CD4-positive, alpha-beta T cell treated with Interleukin-15 for 4 hours (primary cell): Measurements from ENCODE around the gene AKAP13.
A peak's percentile ranks its signal among the peaks of the same experiment; 100 is the strongest.
"Not testable (repeated sequence)": the region's sequence is repeated elsewhere in the genome, so short reads cannot be mapped to it uniquely, and the experiment has no call there.

ENCODE experiments used
- DNase-seq: peaks from one replicate; pipeline ENCODE4 v3.0.0-alpha.2; 2020; ENCODE audit warnings: low spot score

Gene AKAP13

GRCh38 chr15:85475711-85476110, 95.3 kb downstream of the AKAP13 start:
- no peak for DNase-seq

GRCh38 chr15:85477061-85477460, 96.7 kb downstream of the AKAP13 start:
- DNase-seq: no peak

GRCh38 chr15:85477730-85478129, 97.3 kb downstream of the AKAP13 start:
- DNase-seq: no peak

- no peak for DNase-seq
Measured at GRCh38 chr15:85479071-85479647, 98.8 kb downstream of the AKAP13 start.

DNA sequence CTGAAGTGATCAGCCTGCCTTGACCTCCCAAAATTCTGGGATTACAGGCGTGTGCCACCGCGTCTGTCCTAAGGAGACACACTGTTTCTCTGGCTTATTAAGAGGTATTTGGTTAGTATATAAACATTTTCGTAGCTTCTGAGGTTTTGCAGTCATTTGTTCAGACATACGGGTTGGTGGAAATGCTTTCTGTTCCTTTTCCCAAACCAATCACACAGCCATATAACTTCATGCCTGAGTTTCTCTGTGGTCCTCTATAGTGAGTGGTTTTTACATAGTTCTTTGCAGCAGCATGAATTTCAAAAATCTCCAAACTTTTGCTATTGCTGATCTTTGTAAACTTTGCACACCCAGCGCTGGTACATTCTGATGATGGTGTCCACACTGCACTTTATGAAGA, 100.5 kb downstream of the AKAP13 start:
- no peak for DNase-seq

- DNase-seq: not testable (repeated sequence)
Measured at GRCh38 chr15:85481543-85481942, 101.1 kb downstream of the AKAP13 start.

DNA sequence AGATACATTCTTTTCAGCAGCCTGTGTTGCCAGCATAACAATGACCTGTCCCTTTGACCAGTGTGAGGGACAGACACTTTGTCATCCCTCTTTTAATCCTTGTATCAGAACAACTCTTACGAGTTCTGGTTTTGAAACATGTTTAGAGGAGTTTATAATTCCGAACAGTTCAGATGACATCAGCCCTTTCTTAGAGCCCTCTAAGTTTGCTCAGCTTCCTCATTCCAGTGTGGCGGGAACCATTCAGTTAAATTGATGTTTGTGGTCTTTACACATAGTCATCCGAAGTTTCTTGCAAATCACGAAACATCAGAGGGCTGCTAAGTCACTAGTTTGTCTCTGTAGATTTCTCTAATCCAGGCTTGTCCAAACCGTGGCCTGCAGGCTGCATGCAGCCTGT, 102.5 kb downstream of the AKAP13 start:
- no peak for DNase-seq

- not testable (repeated sequence) for DNase-seq
Measured at GRCh38 chr15:85483955-85484354, 103.6 kb downstream of the AKAP13 start.

DNA sequence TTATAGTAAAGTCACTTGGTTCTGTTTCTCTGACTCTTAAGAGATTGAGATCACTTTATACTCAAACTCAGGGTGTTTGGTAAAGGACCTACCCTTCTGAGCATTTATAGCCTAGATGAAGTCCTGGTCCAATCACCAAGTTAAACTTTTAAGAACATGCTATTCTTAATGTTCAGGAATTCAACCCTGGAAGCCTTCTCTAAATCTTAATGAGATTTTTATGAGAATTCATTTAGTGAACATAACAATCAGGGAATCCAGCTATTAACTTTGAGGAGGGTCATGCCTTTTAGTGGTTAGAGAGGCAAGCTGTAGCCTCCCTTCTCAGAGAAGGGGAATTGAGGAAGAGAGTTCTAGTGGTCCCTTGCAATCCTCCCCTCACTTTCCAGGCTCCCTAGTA, 104.5 kb downstream of the AKAP13 start:
- not testable (repeated sequence) for DNase-seq

DNA sequence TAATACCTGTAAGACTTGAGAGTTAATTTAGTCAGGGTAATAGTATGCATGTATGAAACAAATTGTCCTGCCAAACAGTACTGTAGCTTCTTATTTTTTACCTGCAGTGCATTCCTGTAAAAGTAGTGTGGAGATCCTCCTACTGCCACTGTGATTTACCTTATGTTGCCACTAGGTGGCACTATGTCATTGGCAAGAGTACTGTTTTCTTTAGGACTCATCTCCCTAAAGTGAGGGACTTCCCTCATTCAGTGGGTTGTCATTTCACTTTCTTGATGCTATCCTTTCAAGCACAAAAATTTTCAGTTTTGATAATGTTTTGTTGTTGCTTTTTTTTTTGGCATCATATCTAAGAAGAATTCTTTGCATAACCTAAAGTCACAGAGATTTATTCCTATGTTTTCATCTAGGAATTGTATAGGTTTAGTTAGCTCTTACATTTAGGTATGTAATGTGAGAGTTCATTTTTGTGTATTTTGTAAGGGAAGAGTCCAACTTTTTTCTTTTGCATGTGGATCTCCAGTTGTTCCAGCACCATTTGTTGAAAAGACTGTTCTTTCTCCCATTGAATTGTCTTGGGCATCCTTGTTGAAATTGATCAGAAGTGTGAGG, 105.7 kb downstream of the AKAP13 start:
- peak; percentile 86 for DNase-seq

GRCh38 chr15:85487796-85488195, 107.4 kb downstream of the AKAP13 start:
- not testable (repeated sequence) for DNase-seq

DNA sequence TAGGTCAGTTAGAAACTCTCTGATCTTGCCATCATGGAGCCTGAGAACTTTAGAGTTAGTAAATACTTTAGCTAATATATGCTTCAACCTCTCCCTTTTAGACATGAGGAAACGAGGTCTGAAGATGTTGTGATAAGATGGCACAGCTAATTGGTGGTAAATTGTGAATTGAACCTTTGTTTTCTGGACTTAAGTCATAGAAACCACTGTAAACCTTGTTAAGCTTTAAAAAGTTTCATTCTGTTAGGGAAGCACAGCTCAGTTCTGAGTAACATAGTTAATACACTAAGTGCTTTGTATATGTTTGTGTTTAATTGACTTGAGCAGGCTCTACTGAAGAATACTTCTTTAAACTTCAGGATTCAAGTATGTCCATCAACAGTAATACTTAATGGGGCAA, 108.6 kb downstream of the AKAP13 start:
- DNase-seq: no peak

- DNase-seq: no peak
Measured at GRCh38 chr15:85489773-85490493, 109.5 kb downstream of the AKAP13 start.

DNA sequence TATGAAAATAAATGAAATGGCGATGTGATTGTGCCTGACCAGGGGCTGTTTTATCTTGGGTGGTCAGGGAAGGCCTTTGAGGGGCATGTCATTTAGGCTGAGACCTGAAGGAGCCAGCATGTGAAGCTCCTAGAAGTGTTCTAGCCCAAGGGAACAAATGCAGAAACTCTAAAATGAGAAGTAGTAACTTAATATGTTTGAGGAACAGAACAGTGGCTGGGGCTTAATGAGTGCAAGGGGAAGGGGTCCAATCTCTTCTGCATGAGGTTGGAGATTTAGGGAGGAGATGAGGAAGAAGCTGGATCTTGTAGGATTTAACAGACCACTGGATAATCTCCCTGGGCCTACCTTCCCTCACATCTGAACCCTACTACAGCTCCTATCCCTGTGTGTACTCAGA, 110.5 kb downstream of the AKAP13 start:
- no peak for DNase-seq

- DNase-seq: no peak
Measured at GRCh38 chr15:85491691-85492090, 111.3 kb downstream of the AKAP13 start.

- DNase-seq: no peak
Measured at GRCh38 chr15:85492406-85492805, 112.0 kb downstream of the AKAP13 start.

DNA sequence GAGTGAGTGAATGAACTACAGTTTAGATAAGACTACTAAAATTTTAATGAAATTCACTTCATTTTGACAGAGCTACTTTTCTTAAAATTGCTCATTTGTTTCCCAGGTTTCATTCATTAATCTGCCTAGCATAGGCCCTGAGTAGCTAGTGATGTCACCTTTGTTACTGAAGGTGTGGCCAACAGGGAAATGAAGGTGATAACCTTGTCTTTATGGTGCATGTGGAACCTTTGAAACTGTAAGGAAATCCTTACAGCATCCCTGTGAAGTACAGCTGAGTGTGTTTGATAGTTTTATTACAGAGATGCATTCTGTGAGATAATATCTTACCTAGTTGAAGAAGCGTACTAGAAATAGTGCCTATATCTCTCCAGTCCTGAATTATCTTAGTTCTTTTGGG, 112.9 kb downstream of the AKAP13 start:
- no peak for DNase-seq

- DNase-seq: no peak
Measured at GRCh38 chr15:85494048-85494777, 113.8 kb downstream of the AKAP13 start.

DNA sequence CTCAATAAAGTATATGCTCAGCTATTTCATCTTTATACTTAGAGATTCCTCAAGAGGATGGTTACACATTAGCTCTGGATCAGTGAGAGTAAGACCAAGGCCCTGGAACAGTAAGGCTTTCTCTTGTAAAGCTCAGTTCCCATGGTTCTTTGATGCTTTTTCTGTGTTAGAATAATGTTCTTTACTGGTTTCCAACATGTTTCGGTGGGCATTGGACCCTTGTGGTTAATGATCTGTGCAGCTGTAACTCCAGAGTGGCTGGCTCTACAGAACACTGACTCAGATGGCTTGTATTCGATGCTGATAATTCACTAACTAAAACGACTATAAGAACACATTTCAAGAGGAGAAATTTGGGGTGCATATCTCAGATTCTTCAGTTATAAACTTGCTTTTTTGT, 114.7 kb downstream of the AKAP13 start:
- no peak for DNase-seq

DNA sequence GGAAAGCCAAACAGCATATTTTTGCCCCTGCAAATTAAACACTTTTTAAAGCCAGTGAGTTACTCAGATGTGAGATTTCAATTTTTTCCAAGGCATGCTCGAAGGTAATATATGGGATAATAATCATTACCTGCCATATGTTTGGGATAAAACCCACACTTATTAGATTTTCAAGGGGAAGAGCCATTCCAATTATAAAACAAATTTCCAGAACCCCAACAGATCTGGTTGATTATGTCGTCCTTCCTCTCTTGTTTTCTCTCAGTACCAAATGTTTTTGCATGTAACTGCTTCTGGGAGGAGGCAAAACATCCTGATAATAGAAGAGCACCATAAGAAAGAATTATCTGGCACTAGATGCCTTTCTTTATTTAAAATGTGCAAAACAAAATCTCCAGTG, 115.1 kb downstream of the AKAP13 start:
- no peak for DNase-seq

GRCh38 chr15:85496151-85496550, 115.7 kb downstream of the AKAP13 start:
- no peak for DNase-seq

- no peak for DNase-seq
Measured at GRCh38 chr15:85496551-85497171, 116.3 kb downstream of the AKAP13 start.
